NCI-H1092 treated with DMSO at 0.1 percent for 48 hours (cell line): Measurements from ENCODE around the gene TMEM229A.
"Not testable (repeated sequence)": the region's sequence is repeated elsewhere in the genome, so short reads cannot be mapped to it uniquely, and the experiment has no call there.

Source experiments
- DNase-seq: peaks from one replicate; lab custom pipeline; 2025; lab: John Stamatoyannopoulos, UW

The TMEM229A gene

GRCh38 chr7:124033095-124033806 is 384 bp upstream of the TMEM229A start:
- DNase-seq, result peak; percentile 25

GRCh38 chr7:124031919-124032318 is 948 bp downstream of the TMEM229A start:
- DNase-seq, result peak; percentile 22

GRCh38 chr7:124031406-124031805 is 1.5 kb downstream of the TMEM229A start:
- DNase-seq, result no peak

DNA sequence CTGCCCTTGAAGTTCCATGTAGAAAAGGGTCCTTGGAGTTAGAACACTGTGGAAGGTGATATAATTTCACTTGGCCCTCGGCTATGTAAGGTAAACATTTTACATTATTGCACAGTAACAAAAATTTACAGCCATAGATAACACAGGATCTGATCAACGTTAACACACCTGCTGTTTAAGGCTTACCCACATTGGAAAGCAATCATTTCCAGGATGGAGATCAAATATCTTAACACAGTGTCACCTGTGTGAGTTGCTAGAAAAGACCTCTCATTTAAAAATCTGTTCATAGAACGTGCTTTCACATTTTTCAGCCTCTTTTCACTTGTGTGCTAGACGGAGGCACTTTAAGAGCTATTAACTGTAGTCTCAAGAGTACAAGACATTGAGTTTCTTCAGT is 1.9 kb downstream of the TMEM229A start:
- no peak for DNase-seq

- DNase-seq, result no peak
These were observed 3.3 kb downstream of the TMEM229A start for GRCh38 chr7:124029396-124030188.

DNA sequence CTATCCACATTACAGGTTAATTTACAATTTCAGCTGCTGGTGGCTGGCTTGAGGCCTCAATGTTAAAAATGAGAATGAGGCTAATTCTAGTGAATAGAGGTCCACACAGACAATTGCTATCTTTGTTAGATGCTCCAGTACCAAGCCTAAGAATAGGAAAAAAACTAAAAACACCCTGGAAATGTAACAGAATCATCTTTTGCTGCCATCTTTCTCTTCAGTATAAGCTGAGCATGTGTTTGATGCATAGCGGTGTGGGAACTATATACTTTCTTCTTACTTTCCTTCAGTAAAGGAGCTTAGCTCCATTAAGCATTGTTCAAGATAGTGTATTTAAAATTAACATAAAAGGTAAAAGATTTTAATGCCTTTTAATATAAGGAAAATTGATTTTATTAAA is 5.6 kb downstream of the TMEM229A start:
- no peak for DNase-seq

- not testable (repeated sequence) for DNase-seq
These were observed 8.5 kb downstream of the TMEM229A start for GRCh38 chr7:124024329-124024728.

DNA sequence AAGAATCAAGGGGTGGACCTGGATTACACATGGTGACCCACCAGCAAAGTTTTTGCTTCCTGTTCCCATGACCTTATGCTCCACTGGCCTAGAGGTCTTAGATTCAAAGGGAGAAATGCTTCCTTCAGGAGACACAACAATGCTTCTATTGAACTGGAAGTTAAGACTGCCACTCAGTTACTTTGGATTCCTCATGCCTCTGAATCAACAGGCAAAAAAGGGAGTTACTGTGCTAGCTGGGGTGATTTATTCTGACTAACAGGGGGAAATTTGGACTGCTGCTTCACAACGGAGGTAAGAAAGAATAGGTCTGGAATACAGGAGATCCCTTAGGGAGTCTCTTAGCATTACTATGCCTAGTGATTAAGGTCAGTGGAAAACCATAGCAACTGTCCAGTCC is 10.3 kb downstream of the TMEM229A start:
- no peak for DNase-seq

DNA sequence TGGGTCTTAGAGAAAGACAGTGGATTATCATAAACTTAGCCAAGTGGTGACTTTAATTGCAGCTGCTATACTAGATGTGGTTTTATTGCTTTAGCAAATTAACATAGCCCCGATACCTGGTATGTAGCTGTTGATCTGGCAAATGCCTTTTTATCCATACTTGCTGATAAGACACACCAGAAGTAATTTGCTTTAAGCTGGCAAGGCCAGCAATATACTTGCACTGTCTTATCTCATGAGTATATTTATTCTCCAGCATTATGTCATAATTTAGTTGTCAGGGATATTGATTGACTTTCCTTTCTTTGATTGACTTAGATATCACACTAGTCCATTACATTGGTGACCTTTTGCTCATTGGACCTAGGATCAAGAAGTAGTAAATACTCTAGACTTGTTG is 12.8 kb downstream of the TMEM229A start:
- no peak for DNase-seq

DNA sequence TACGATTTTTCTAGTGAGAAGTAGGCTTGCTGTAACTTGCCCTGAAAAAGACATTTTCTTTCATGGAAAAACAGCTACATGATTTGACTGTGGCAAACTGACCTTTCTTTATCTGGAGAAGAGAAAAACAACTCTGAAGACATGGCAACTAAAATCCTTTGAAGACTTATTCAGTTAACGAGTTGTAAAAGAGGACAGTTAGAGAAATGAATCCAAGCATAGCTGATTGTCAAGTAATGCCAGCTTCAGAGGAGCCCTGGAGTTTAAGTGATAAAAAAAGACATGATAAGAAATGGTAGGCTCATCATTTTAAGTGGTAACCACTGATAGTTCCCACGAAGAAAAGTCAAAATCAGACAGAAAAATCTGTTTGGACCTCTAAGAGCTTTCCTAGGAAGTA is 19.6 kb downstream of the TMEM229A start:
- no peak for DNase-seq

- no peak for DNase-seq
These were observed 20.0 kb downstream of the TMEM229A start for GRCh38 chr7:124012864-124013263.

GRCh38 chr7:124009321-124009720 is 23.5 kb downstream of the TMEM229A start:
- no peak for DNase-seq

DNA sequence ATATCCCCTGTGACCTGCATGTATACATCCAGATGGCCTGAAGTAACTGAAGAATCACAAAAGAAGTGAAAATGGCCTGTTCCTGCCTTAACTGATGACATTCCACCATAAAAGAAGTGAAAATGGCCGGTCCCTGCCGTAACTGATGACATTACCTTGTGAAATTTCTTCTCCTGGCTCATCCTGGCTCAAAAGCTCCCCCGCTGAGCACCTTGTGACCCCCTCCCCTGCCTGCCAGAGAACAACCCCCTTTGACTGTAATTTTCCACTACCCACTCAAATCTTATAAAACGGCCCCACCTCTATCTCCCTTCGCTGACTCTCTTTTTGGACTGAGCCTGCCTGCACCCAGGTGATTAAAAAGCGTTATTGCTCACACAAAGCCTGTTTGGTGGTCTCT is 24.6 kb downstream of the TMEM229A start:
- not testable (repeated sequence) for DNase-seq

- DNase-seq, result no peak
These were observed 33.2 kb downstream of the TMEM229A start for GRCh38 chr7:123999703-124000102.

DNA sequence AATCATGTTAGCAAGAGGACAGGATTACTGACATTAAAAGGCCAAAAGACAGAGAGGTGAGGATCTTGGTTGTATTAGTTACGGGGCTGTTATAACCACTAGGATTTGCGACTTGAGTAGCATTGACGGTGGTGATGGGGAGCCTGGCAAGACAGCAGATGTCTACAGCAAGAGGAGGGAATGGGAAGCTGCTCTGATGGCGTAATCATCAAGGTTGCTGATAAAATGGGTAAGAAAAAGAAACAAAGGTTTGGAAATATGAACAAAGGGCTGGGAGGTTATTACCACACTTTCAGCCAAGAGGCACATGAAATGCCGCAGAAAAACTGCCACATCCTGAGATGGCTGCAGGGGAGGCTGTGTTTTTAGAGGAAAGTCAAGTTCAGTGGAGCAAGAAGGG is 33.9 kb downstream of the TMEM229A start:
- no peak for DNase-seq

- no peak for DNase-seq
These were observed 36.6 kb downstream of the TMEM229A start for GRCh38 chr7:123996327-123996625.

GRCh38 chr7:123995617-123996326 is 37.1 kb downstream of the TMEM229A start:
- DNase-seq, result no peak

- no peak for DNase-seq
These were observed 38.4 kb downstream of the TMEM229A start for GRCh38 chr7:123994449-123994848.

DNA sequence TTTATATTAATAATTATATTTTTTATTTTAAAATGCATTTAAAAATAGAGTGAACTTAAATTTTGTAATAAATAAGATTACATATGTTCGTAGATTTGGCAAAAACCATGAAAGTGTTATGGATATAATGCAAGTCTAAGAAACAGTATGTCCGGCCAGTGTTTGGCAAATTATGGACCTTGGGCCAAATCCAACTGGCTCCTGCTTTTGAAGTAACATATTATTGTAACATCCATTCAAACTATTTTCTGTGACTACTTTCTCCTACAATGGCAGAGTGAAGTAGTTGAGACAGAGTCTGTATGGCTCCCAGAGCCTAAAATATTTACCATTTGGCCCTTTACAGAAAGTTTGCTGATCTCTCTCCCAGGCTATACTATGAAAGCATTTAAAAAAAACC is 38.9 kb downstream of the TMEM229A start:
- DNase-seq, result no peak

DNA sequence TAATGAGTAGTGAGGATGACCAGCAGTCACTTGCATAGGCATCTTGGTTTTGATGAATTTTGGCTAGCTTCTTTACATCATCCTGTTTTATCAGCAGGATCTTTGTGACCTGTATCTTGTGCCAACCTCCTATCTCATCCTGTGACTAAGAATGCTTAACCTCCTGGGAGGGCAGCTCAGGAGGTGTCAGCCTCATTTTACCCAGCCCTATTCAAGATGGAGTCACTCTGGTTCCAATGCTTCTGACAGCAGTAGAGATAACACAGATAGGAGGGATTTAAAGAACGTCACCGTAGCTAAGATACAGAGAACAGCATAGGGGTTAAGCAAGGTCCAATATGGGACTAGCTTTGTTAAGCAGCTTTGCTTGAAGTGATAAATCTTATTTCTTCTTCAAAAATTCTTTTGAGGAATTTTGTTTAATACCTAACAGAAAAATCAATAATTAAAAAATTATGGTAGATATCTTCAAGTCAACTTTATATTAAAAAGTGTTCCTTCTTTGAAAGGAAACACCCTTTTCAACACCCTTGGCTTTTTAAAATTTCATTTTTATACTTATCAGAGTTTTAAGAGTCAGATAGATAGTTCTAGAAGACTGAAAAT is 39.9 kb downstream of the TMEM229A start:
- no peak for DNase-seq

DNA sequence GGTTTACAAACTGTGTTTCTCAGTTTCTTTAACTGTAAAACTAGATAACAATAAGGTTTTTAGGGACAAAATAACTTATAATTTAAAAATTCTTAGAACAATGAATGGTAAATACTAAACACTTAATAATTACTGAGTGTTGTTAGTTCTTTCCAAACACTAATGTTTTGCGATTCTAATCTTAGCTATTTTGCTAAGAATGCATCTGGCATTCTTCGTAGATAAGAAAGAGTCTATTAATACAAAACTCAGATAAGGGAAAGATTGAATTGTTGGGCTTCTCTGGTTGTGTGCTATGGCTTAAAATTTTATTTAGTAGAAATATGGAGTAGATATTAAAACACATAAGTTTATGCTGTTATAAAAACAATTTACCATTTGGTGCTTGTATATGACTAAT is 45.4 kb downstream of the TMEM229A start:
- DNase-seq, result no peak
